ENCODE data around the gene DCXR. TPM values are rescaled to one million over a fixed set of nuclear protein-coding genes. Genes with fewer than 3 reads are reported as not detected.

DCXR gene
- total RNA-seq, 2 experiments from 2014 or later: 132 to 147 TPM

DNA sequence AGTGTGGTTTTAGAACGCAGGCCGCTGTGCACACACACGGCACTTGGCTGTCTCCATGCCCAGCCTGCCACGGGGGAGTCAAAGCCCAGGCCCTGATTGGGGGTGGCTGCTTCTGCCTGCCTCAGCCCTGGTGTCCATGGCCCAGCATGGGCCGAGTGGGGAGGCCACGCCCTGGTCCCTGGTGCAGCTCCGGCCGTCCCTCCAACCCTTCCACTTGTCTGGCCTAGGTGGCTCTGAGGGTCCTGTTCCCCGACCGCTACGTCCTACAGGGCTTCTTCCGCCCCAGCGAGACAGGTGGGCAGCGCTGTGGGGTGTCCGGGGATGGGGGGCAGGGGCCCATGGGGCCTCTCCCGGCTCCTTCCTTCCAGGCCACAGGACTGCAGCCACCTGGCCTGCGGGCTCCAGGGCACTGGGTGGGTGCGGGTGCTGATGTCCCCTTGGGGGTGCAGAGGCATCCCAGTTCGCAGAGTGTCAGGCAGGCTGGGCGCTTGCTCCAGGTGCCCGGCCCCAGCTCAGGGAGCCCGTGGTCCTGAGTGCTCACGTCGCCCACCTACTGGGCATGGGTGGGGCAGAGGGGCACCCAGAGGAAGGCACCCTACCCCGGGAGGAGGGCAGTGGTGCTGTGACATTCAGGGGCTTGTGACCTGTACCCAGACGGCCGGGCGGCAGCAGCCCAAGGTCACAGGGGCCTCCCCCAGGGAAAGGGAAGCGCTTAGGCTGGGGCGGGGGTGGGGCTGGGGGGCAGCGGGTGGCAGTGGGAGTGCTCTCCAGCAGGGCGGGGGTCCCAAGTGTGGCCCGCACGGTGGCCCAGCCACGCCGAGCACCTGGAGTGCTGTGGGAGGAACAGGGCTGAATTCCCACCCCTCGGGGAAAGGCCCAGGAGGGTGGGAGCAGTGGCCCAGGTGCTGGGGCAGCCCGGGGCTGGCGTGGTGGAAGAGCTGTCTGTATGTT, 26.6 kb downstream of the DCXR start:
- POLR2A ChIA-PET: no interaction called here
- CTCF ChIA-PET (ENCODE audit: unreplicated experiment): no interaction called here

DNA sequence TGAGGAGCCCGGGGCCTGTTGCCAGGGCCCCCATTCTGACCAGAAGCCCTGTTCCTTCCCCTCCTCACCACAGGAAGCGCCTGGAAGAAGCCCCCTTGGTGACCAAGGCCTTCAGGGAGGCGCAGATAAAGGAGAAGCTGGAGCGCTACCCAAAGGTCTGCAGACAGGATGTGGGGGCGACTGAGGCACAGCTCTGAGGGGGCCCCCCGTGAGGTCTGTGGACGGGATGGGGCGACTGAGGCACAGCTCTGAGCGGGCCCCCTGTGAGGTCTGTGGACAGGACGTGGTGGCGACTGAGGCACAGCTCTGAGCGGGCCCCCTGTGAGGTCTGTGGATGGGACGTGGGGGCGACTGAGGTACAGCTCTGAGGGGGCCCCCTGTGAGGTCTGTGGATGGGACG, 28.1 kb downstream of the DCXR start:
- H2AFZ ChIP-seq (ENCODE audit: low read length): no peak overlapping the region
- no peak overlapping the region for H3K27ac ChIP-seq (ENCODE audit: low read depth, low read length, poor library complexity, severe bottlenecking)
- no peak overlapping the region for H3K4me3 ChIP-seq (ENCODE audit: low read depth, low read length, poor library complexity, severe bottlenecking)
- H3K4me2 ChIP-seq (ENCODE audit: low read length): no peak overlapping the region
- no TSS peak for BruUV-seq (replicated peaks)
- H3K9me3 ChIP-seq (ENCODE audit: low read length): no peaks in the 10 kb centered on the region
- H3K36me3 ChIP-seq (ENCODE audit: insufficient read depth, low read length): no peaks in the 10 kb centered on the region
- CTCF ChIA-PET (ENCODE audit: unreplicated experiment): no interaction called here
- TF ChIP-seq EZH2phosphoT487 (IDR thresholded peaks at IDR 0.05; ENCODE audit: borderline replicate concordance, low read depth, low read length): no peak
- TF ChIP-seq, protein P1, sequence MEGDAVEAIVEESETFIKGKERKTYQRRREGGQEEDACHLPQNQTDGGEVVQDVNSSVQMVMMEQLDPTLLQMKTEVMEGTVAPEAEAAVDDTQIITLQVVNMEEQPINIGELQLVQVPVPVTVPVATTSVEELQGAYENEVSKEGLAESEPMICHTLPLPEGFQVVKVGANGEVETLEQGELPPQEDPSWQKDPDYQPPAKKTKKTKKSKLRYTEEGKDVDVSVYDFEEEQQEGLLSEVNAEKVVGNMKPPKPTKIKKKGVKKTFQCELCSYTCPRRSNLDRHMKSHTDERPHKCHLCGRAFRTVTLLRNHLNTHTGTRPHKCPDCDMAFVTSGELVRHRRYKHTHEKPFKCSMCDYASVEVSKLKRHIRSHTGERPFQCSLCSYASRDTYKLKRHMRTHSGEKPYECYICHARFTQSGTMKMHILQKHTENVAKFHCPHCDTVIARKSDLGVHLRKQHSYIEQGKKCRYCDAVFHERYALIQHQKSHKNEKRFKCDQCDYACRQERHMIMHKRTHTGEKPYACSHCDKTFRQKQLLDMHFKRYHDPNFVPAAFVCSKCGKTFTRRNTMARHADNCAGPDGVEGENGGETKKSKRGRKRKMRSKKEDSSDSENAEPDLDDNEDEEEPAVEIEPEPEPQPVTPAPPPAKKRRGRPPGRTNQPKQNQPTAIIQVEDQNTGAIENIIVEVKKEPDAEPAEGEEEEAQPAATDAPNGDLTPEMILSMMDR (conservative IDR thresholded peaks at IDR 0.05; ENCODE audit: low read length): no peak
- POLR2A ChIA-PET: interaction anchor here (0.6 kb wide), 1 partner anchor 67 kb away, joined by 5 read pairs; no protein-coding TSS in a partner anchor
- intact Hi-C loops (cut with micrococcal nuclease; ENCODE audit: unreplicated experiment): no loop called here
- H3K79me2 ChIP-seq (ENCODE audit: insufficient read depth, low read depth, low read length): no peaks in the 10 kb centered on the region
- H3K4me1 ChIP-seq (ENCODE audit: insufficient read depth, low read length, poor library complexity, severe bottlenecking): no peaks in the 10 kb centered on the region
- H3K9me2 ChIP-seq (ENCODE audit: insufficient read depth, low read length): no peaks in the 10 kb centered on the region
- no peaks in the 10 kb centered on the region for H4K20me1 ChIP-seq (ENCODE audit: insufficient read depth, low read length)
- DNase-seq (ENCODE audit: low spot score): no peak

More for the DNA sequence above, 26.6 kb downstream of the DCXR start:
- Histone ChIP-seq H3K9me2 (ENCODE audit: insufficient read depth, low read length) (no peaks in the 10 kb centered on the region), H2AFZ (ENCODE audit: low read length) (no peak overlapping the region), H3K4me2 (ENCODE audit: low read length) (no peak overlapping the region), H3K79me2 (ENCODE audit: insufficient read depth, low read depth, low read length) (no peaks in the 10 kb centered on the region), H3K9me3 (ENCODE audit: low read length) (no peaks in the 10 kb centered on the region), H3K27ac (ENCODE audit: low read depth, low read length, poor library complexity, severe bottlenecking) (no peak overlapping the region), H3K4me3 (ENCODE audit: low read depth, low read length, poor library complexity, severe bottlenecking) (no peak overlapping the region), H4K20me1 (ENCODE audit: insufficient read depth, low read length) (no peaks in the 10 kb centered on the region), H3K4me1 (ENCODE audit: insufficient read depth, low read length, poor library complexity, severe bottlenecking) (no peaks in the 10 kb centered on the region), H3K36me3 (ENCODE audit: insufficient read depth, low read length) (no peaks in the 10 kb centered on the region)
- TF ChIP-seq, protein P1 (conservative IDR thresholded peaks at IDR 0.05; ENCODE audit: low read length): no peak
- TF ChIP-seq EZH2phosphoT487 (IDR thresholded peaks at IDR 0.05; ENCODE audit: borderline replicate concordance, low read depth, low read length): no peak
- DNase-seq (ENCODE audit: low spot score): no peak
- no TSS peak for BruUV-seq (replicated peaks)
- intact Hi-C loops (cut with micrococcal nuclease; ENCODE audit: unreplicated experiment): no loop called here

DNA sequence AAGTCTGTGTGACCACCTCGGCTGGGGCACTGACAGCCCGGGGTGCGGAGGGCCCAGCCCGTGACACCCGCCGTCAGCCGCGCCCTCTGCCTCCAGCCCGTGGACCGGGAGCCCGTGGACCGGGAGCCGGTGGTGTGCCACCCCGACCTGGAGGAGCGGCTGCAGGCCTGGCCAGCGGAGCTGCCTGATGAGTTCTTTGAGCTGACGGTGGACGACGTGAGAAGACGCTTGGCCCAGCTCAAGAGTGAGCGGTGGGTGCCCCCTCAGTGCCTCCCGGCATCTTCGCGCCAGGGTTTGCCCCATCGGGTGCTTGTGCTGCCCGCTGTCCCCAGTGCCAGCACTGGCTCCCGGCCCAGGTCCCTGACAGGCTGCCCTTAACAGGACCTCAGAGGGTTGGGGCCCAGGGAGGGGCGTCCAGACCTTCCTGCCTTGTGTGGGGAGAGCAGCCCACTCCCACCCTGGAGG, 28.5 kb downstream of the DCXR start:
- H3K27ac ChIP-seq (ENCODE audit: low read depth, low read length, poor library complexity, severe bottlenecking): no peak overlapping the region
- H3K4me2 ChIP-seq (ENCODE audit: low read length): no peak overlapping the region
- DNase-seq (ENCODE audit: low spot score): no peak
- intact Hi-C loops (cut with micrococcal nuclease; ENCODE audit: unreplicated experiment): no loop called here
- POLR2A ChIA-PET: no interaction called here
- CTCF ChIA-PET (ENCODE audit: unreplicated experiment): no interaction called here
- H3K4me1 ChIP-seq (ENCODE audit: insufficient read depth, low read length, poor library complexity, severe bottlenecking): no peaks in the 10 kb centered on the region
- no peaks in the 10 kb centered on the region for H3K9me2 ChIP-seq (ENCODE audit: insufficient read depth, low read length)
- no peak for TF ChIP-seq EZH2phosphoT487 (IDR thresholded peaks at IDR 0.05; ENCODE audit: borderline replicate concordance, low read depth, low read length)
- TF ChIP-seq, protein P1 (conservative IDR thresholded peaks at IDR 0.05; ENCODE audit: low read length): no peak
- no peak overlapping the region for H2AFZ ChIP-seq (ENCODE audit: low read length)
- H3K9me3 ChIP-seq (ENCODE audit: low read length): no peaks in the 10 kb centered on the region
- H3K36me3 ChIP-seq (ENCODE audit: insufficient read depth, low read length): no peaks in the 10 kb centered on the region
- H3K4me3 ChIP-seq (ENCODE audit: low read depth, low read length, poor library complexity, severe bottlenecking): no peak overlapping the region
- no peaks in the 10 kb centered on the region for H4K20me1 ChIP-seq (ENCODE audit: insufficient read depth, low read length)
- no peaks in the 10 kb centered on the region for H3K79me2 ChIP-seq (ENCODE audit: insufficient read depth, low read depth, low read length)
- no TSS peak for BruUV-seq (replicated peaks)

Measured in OCI-LY7 (cell line).